Measurements from ENCODE around the gene CNTLN.
"Not testable (repeated sequence)": the region's sequence is repeated elsewhere in the genome, so short reads cannot be mapped to it uniquely, and the experiment has no call there.

Gene CNTLN

GRCh38 chr9:17433526-17433925, 298.7 kb downstream of the CNTLN start:
- no peak for DNase-seq

DNA sequence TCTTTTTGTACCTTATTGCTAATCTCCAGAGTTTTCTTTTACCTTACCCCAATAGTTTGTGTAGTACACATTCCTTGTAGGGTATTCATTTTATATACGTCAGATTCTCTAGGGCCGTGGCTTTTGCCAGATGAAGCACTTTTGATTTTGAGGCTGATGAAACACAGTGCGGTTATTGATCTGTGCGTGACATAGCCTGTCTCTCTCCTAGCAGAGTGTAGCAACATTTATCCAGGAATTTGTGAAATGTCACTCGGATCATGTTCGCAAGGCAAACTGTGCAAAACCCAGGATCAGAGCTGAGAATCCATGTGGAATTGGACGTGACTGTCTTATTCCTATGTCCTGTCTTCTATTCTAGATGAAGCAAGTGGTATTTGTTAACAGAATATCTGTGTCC, 302.0 kb downstream of the CNTLN start:
- no peak for DNase-seq

DNA sequence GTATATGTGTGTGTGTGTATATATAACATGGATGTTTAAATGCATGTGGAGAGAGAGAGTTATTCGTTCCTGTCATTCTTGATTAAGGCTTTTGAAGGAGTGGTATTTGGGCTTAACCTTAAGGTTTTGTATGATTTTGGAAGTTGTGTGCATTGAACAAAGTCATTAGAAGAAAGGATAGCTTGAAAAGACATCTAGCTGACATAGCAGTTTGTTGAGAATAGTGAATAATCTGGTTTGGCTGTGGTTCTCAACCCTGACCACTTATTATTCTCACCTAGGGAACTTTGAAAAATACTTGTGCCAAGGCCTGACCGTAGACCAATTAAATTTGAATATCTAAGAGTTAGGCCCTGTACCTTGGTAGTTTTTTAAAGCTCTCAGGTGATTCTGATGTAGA, 303.0 kb downstream of the CNTLN start:
- DNase-seq: no peak

GRCh38 chr9:17445126-17445525, 310.3 kb downstream of the CNTLN start:
- not testable (repeated sequence) for DNase-seq

GRCh38 chr9:17453751-17454150, 318.9 kb downstream of the CNTLN start:
- DNase-seq: no peak

GRCh38 chr9:17462869-17463464, 328.1 kb downstream of the CNTLN start:
- DNase-seq: peak; percentile 39

- no peak for DNase-seq
Measured at GRCh38 chr9:17470036-17470813, 335.4 kb downstream of the CNTLN start.

- DNase-seq: no peak
Measured at GRCh38 chr9:17472126-17472525, 337.3 kb downstream of the CNTLN start.

- DNase-seq: no peak
Measured at GRCh38 chr9:17476401-17476800, 341.6 kb downstream of the CNTLN start.

GRCh38 chr9:17477816-17478215, 343.0 kb downstream of the CNTLN start:
- DNase-seq: no peak

- DNase-seq: no peak
Measured at GRCh38 chr9:17480966-17481365, 346.1 kb downstream of the CNTLN start.

DNA sequence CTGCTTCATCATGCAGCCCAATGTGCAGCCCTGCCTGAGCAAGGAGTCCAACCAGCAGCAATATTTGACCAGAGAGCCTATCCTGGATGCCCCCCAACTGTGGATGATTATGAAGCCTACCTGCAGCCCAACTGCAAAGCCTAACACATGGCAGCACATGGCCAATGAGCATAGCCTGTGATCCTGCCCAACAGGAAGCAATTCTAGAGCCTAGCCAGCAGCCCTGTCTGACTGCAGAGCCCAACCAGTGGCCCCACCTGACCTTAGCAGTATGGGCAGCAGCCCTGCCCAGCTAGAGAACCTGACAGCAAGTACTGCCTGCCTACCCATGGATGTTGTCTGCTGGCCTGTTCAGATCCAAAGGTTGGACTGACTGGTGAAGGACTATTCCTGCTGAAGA, 346.7 kb downstream of the CNTLN start:
- DNase-seq: no peak

- DNase-seq: no peak
Measured at GRCh38 chr9:17484906-17485305, 350.1 kb downstream of the CNTLN start.

GRCh38 chr9:17486396-17486795, 351.6 kb downstream of the CNTLN start:
- no peak for DNase-seq

DNA sequence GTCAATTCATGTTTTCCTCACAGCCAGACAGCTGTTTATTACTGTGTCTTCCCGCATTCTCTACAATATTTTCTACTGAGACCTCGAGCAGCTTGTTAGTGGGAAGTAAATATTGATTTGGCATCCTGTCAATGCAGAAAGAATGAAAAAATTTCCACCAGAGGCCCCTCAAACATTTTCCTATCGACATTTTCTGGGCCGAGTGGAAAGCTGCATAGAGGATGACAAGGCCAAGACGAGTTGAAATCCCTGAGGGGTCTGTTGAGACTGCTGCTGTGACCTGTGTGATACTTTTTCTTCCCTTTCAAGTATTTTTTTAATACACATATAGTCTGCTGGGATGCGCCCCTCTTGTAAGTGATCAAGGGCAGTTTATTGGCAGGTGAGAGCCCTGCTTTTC, 352.6 kb downstream of the CNTLN start:
- DNase-seq: no peak

DNA sequence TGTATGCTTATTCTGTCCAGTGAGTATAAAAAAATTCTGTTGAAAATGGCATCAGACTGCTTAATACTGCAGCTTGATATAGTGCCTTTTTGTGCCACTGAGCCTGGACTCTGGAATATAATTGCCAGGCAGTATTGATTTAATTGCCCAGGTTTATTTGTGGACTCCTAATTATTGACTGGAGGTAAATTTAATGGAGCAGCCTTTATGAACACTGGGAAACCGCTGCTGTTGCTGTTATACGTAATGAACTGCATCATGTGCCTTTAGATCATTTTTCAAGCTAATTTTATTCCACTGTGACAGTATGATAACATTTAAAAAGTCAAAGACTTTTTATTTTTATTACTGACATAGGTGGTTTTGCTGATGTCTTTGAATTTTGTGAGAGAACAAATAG, 353.8 kb downstream of the CNTLN start:
- no peak for DNase-seq

DNA sequence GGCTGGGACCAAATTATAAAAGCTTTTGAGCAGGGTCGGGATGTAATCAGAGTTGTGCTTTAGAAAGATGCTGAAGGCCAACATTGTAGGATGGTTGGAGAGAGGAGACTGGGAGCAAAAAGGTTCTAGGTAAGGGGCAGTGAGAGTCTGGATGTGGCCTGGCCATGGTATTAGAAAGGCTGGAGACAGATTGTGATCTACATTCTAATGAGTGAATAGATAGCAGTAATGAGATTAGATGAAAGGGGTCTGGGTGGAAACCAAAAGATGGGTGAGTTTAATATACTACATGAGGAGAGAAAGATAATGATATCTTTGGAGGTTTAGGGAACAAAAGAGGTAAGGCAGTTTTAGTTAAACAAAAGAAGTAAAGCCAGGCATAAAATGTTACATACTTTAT, 355.3 kb downstream of the CNTLN start:
- no peak for DNase-seq

DNA sequence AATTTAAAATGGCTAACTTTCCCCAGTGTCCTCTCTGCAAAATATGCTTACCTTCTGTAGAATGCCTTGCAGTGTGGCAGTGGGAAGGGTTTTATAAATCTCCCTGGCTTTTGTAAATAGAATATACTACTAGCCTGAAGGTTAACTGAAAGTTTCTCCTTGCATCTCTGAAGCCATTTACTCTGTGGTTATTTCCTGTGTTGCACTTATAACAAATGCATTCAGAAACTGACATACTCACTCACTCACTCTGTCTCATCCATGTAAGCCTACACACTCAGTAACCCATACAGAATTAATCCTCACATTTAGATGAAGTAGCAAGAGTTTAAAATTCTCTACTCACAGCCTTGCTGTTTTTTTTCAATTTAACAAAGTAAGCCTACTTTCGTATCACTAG, 356.9 kb downstream of the CNTLN start:
- DNase-seq: no peak

DNA sequence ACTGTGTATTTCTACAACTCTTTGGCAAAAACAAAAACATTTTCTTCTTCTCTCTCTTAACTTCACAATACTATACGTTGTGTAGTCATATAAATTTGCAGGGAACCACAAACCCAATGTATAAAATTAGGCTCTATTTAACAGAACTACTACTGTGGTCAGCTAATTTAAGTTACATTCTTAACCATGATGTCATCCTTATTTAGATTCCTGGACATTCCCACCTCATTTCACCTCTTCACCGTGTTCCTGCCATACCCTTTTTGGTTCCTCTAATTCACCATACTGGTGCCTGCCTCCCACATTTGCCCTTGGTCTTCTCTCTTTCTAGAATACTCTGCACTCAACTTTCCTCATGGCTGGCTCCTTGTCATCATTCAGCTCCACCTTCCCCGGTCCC, 368.4 kb downstream of the CNTLN start:
- no peak for DNase-seq

DNA sequence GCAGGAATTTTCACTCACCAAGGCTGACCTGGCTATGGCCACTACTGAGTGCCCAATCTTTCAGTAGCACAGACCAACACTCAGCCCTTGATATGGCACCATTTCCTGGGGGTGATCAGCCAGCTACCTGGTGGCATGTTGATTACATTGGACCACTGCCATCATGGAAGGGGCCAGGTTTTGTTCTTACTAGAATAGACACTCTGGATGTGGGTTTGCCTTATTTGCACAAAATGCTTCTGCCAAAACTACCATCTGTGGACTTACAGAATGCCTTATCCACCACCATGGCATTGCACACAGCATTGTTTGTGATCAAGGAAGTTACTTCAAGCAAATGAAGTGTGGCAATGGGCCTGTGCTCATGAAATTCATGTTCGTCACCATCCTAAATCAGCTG, 374.3 kb downstream of the CNTLN start:
- DNase-seq: no peak

GRCh38 chr9:17509701-17510100, 374.9 kb downstream of the CNTLN start:
- DNase-seq: no peak

GRCh38 chr9:17519761-17520160, 384.9 kb downstream of the CNTLN start:
- no peak for DNase-seq

DNA sequence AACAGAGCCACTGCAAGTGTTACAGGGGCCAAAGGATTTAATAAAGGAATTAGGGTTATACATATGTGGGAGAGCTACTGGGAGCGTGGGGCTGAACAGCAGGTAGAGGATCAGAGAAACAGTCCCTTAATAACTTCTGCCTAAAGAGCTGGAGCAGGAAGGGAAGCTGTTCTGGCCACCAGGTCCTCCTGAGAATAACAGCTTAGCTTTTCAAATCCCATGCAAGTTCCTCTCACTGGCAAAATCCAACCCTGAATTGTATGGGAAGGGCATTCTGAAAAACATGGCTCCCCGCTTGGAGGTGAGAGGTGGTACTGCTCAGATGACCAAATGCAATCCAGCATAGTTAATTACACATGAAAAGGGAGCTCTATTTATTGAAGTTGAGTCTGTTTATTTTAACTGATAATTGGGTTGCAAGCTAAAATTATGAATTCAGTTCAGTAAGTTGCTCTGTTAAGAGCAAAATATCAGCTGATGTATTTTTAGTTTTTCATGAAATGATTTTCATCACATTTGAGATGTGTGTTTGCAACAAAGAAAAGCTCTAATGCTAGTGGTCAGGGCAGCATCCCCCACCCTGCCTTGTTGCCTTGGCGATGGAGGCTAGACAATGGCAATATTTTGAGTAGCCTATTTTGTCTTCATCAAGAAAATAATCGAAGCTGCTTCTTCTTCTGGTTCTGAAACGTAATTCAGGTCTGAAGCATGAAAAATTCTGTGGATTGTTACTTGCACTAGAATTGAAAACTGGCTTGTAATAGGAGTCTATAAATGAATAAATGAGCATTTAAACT, 385.6 kb downstream of the CNTLN start:
- no peak for DNase-seq

Data from activated CD4-positive, alpha-beta T cell treated with anti-CD3 and anti-CD28 coated beads, Interleukin-2, Interleukin-6, amounts not matched to agents 100 ng/mL and 50 ng/mL, durations not matched to agents 16 hours and 8 hours (primary cell).